Neural cell (in vitro differentiated cells): ENCODE measurements around the gene ACOT8.

Source experiments
- CTCF ChIP-seq: fragments of 450-650 bp; IDR thresholded peaks from 2 replicates; pipeline ENCODE4 v1.5.1; 2014; ENCODE audit warnings: antibody characterized with exemption, mild to moderate bottlenecking, moderate library complexity; ENCODE audit not compliant: poor library complexity, severe bottlenecking
- EP300 ChIP-seq: fragments of 450-650 bp; conservative IDR thresholded peaks from 2 replicates; pipeline ENCODE4 v1.6.1; 2014; ENCODE audit warnings: antibody characterized with exemption, mild to moderate bottlenecking, moderate library complexity; ENCODE audit not compliant: poor library complexity, severe bottlenecking
- EZH2 ChIP-seq: fragments of 200-600, 300-800 bp; shearing (Covaris generic), sonication (generic); IDR thresholded peaks from 2 replicates; pipeline ENCODE4 v1.6.1; 2014; ENCODE audit warnings: antibody characterized with exemption, low read length, borderline replicate concordance, mild to moderate bottlenecking; ENCODE audit not compliant: insufficient read depth, poor library complexity, severe bottlenecking
- MXI1 ChIP-seq: fragments of 450-650 bp; conservative IDR thresholded peaks from 2 replicates; pipeline ENCODE4 v1.6.1; 2014; ENCODE audit warnings: antibody characterized with exemption, mild to moderate bottlenecking; ENCODE audit not compliant: poor library complexity, severe bottlenecking
- POLR2AphosphoS5 ChIP-seq: IDR thresholded peaks from 2 replicates; pipeline ENCODE4 v1.6.1; 2012
- RAD21 ChIP-seq: fragments of 450-650 bp; conservative IDR thresholded peaks from 2 replicates; pipeline ENCODE4 v1.6.1; 2014; ENCODE audit warnings: antibody characterized with exemption, mild to moderate bottlenecking, moderate library complexity
- REST ChIP-seq: IDR thresholded peaks from 2 replicates; pipeline ENCODE4 v1.6.1; 2012; ENCODE audit warnings: borderline replicate concordance
- SMC3 ChIP-seq: fragments of 450-650 bp; conservative IDR thresholded peaks from 2 replicates; pipeline ENCODE4 v1.6.1; 2014; ENCODE audit warnings: antibody characterized with exemption, mild to moderate bottlenecking, moderate library complexity; ENCODE audit not compliant: poor library complexity
- TAF1 ChIP-seq: IDR thresholded peaks from 2 replicates; pipeline ENCODE4 v1.6.1; 2012; ENCODE audit warnings: low read depth

GRCh38 chr20:45832619-45833018, 24.6 kb downstream of the ACOT8 start:
- TF ChIP-seq CTCF: no peak
- no peak for TF ChIP-seq EZH2
- TF ChIP-seq TAF1: no peak
- TF ChIP-seq RAD21: no peak
- no peak for TF ChIP-seq REST
- no peak for TF ChIP-seq POLR2AphosphoS5
- no peak for TF ChIP-seq EP300
- TF ChIP-seq MXI1: no peak
- no peak for TF ChIP-seq SMC3
